PC-3 (cell line): ENCODE measurements around the gene FGF11.

Experiments
- EZH2 ChIP-seq: fragments of 300-600 bp; sonication (generic); IDR thresholded peaks from one replicate; pipeline ENCODE4 v1.6.1; 2017; ENCODE audit warnings: antibody characterized with exemption, mild to moderate bottlenecking, low read length; ENCODE audit not compliant: unreplicated experiment
- TF ChIP-seq, protein P1 (sequence below): fragments of 300-600 bp; sonication (generic); conservative IDR thresholded peaks from 2 replicates; pipeline ENCODE4 v1.5.1; 2017; ENCODE audit warnings: antibody characterized with exemption, low read depth, mild to moderate bottlenecking, low read length

DNA sequence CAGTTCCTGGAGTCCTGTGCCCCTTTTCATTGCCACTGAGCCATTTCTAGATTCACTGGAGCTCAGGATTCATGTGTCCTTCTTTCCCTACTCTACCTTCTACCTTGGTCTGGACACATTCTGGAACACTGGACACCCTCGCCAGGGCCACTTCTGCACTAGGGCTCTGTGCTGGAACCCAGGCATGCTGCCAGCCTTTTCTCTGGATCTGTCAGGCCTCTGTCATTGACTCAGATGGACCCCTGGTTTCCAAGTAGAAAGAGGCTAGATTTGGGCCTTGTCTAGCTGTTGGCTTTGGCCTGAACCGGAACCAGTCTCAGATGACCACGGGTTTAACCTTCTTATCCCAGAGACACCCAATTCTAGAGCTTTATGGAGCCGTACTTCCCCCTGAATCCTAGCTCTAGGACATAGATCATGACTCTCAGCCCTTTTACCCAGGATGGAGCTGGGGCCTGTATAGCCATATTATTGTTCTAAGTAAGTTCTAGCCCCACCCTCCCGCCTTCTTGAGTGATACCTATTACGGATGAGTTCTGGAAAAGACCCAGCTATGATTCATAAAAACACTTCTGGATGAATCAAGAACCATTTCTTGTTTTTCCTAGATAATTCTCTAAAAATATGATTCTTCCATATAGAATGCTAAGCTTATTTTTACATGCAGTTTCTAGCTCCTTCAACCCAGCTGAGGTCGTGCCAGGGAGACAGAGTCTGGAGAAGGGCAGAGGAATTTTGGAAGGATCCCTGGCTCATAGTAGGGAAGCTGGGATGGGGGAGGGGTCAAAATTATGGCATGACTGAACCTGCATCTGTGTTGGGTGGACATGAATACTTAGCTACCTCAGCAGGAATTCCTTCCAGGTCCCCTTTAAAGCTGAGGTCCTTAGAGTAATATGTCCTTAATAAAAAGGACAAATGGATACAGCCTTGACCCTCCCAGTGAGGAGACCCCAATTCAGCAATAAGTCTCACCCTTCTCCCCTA is 4.5 kb downstream of the FGF11 start:
- TF ChIP-seq EZH2 = no peak
- TF ChIP-seq, protein P1, sequence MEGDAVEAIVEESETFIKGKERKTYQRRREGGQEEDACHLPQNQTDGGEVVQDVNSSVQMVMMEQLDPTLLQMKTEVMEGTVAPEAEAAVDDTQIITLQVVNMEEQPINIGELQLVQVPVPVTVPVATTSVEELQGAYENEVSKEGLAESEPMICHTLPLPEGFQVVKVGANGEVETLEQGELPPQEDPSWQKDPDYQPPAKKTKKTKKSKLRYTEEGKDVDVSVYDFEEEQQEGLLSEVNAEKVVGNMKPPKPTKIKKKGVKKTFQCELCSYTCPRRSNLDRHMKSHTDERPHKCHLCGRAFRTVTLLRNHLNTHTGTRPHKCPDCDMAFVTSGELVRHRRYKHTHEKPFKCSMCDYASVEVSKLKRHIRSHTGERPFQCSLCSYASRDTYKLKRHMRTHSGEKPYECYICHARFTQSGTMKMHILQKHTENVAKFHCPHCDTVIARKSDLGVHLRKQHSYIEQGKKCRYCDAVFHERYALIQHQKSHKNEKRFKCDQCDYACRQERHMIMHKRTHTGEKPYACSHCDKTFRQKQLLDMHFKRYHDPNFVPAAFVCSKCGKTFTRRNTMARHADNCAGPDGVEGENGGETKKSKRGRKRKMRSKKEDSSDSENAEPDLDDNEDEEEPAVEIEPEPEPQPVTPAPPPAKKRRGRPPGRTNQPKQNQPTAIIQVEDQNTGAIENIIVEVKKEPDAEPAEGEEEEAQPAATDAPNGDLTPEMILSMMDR = no peak
